ENCODE results near the gene STOML3.
"Not testable (repeated sequence)": the region's sequence is repeated elsewhere in the genome, so short reads cannot be mapped to it uniquely, and the experiment has no call there.

STOML3 gene

DNA sequence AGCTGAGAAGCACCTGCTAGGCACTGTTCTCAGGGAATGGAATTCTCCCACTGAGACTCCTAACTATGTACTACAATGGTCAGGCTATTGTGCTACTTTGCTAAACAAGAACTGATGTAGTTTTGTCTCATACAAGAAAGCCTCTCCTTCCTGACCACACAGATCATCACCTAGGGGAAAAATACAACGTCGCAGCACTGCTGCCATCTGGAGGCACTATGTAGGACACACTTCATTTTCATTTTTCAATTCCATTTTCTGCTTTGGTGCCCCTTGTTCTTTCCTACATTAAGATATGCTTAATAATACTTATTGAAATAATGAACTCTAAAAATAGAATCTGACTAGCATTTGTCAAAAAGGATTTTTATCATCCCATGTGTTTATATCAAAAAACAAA is 26.2 kb upstream of the STOML3 start:
- Mint-ChIP-seq H3K9me3 (no peaks in the 10 kb centered on the region), H3K36me3 (peaks cover 61% of the 10 kb centered on the region), H3K4me3 (no peak overlapping the region), H3K27me3 (no peaks in the 10 kb centered on the region), H3K4me1 (no peaks in the 10 kb centered on the region), H3K27ac (no peak overlapping the region)
- no peak for ATAC-seq

DNA sequence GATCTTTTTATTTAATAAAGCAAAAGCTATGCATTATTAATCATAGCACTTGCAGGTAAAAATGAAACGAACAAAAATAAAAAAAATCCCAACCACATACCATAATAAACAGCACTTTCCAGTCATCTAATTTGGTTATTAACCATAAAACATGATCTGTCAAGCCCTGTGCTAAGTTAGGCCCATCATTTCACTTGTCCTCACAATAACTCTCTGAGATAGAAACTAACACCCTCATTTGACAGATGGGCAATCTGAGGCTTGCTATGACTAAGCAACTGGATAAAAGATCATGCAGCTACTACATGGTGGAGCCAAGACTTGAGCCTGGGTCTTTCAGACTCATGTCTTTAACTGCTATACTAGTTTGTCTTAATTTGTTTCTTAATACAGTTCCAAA is 25.5 kb upstream of the STOML3 start:
- no peak overlapping the region for H3K4me3 Mint-ChIP-seq
- H3K36me3 Mint-ChIP-seq, result peaks cover 57% of the 10 kb centered on the region
- ATAC-seq, result no peak
- H3K4me1 Mint-ChIP-seq, result no peaks in the 10 kb centered on the region
- no peaks in the 10 kb centered on the region for H3K9me3 Mint-ChIP-seq
- H3K27ac Mint-ChIP-seq, result no peak overlapping the region
- no peaks in the 10 kb centered on the region for H3K27me3 Mint-ChIP-seq

DNA sequence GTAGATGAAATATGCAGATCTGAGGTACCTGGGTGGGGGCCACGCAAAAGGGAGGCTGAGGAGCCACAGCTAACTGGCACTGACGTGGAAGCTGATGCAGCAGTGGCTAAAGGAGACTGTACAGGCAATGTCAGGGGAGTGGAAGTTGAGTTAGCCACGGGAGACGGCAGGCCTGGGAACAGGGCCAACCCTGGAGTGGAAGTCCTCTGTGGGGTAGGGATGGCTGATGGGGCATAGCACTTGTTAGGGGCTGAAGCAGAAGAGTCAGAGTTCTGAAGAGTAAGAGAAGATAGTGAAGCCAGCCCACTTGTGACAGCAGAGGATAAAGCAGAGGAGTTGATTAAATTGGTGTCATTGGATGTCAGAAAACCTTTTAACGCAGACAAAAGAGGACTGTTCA is 22.8 kb upstream of the STOML3 start:
- no peak for ATAC-seq
- H3K4me3 Mint-ChIP-seq, result no peak overlapping the region
- H3K4me1 Mint-ChIP-seq, result no peaks in the 10 kb centered on the region
- H3K9me3 Mint-ChIP-seq, result no peaks in the 10 kb centered on the region
- H3K36me3 Mint-ChIP-seq, result peaks cover 59% of the 10 kb centered on the region
- H3K27me3 Mint-ChIP-seq, result no peaks in the 10 kb centered on the region
- no peak overlapping the region for H3K27ac Mint-ChIP-seq

DNA sequence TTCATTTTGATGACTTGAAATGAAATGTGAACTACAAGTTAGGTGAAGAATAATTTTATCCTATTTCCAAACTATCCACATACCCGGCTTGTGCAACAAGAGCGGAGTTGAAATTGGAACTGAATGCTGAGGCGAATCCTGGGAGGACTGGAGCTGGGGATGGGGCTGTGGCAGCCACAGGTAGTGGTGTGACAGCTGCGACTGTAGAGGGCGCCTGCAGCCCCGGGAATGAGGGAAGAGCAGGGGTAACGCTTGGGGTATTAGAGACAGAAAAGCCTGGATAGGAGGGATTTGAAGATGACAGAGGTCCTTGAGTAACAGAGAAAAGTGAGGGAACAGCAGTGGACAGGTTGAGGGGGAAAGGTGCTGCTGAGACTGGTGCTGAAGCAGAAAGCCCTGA is 22.0 kb upstream of the STOML3 start:
- no peak for ATAC-seq
- Mint-ChIP-seq H3K36me3 (peaks cover 62% of the 10 kb centered on the region), H3K4me3 (no peak overlapping the region), H3K9me3 (peaks cover 2% of the 10 kb centered on the region), H3K27ac (no peak overlapping the region), H3K4me1 (no peaks in the 10 kb centered on the region), H3K27me3 (no peaks in the 10 kb centered on the region)

DNA sequence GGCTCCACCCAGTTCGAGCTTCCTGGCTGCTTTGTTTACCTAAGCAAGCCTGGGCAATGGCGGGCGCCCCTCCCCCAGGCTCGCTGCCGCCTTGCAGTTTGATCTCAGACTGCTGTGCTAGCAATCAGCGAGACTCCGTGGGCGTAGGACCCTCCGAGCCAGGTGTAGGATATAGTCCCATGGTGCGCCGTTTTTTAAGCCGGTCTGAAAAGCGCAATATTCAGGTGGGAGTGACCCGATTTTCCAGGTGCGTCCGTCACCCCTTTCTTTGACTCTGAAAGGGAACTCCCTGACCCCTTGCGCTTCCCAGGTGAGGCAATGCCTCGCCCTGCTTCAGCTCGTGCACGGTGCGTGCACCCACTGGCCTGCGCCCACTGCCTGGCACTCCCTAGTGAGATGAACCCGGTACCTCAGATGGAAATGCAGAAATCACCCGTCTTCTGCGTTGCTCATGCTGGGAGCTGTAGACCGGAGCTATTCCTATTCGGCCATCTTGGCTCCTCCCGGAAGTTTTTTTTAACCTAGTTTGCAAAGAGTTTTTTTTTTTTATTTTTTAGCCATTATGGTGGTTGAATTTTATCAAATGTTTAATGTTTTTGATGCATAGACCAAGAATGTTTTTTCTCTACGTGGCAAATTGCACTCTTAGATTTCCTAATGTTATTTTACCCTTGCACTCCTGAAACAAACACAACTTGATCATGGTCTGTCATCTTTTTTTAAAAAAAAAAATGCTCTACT is 15.9 kb upstream of the STOML3 start:
- not testable (repeated sequence) for H3K27me3 Mint-ChIP-seq, H3K27ac Mint-ChIP-seq, H3K4me3 Mint-ChIP-seq, H3K4me1 Mint-ChIP-seq, ATAC-seq, H3K9me3 Mint-ChIP-seq
- peaks cover 30% of the 10 kb centered on the region for H3K36me3 Mint-ChIP-seq

DNA sequence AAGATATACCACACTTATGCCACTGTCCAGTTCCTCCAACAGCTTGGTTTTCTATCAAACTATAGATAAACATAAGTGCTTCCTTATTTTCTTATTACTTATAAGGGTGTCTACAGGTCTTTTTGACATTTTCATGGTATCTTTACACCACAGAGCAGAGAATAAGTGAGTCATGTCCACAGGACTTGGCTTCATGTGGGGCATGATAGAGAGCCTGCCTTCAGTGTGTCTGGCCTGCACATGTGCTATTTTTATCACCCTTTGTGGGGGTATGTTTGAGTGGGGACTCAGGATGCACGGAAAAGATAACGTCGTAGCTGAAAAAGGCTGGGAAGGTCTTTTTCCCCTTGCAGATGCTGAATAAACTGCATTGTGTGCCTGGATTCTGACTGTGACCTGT is 8.1 kb upstream of the STOML3 start:
- H3K27me3 Mint-ChIP-seq, result no peaks in the 10 kb centered on the region
- no peak for ATAC-seq
- no peaks in the 10 kb centered on the region for H3K4me1 Mint-ChIP-seq
- no peak overlapping the region for H3K4me3 Mint-ChIP-seq
- no peaks in the 10 kb centered on the region for H3K9me3 Mint-ChIP-seq
- H3K36me3 Mint-ChIP-seq, result no peaks in the 10 kb centered on the region
- H3K27ac Mint-ChIP-seq, result no peak overlapping the region

DNA sequence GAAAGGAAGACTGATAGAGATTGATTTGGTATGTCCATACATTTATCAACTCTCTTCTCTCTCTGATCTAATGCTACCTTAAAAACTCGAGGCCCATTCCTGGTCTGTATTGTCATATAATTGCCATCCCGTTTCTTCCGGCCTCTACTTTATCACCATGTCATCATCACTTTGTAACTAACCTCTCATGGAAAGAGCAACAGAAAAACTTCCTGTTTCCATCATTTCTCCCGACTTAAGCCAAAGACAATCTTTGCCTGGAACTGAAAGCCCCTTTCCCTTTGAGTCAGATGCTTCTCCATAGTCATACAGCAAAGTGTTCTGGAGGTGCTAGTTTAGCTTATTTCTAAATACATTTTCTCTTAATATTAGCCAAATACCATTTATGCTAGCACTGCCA is 2.8 kb upstream of the STOML3 start:
- Mint-ChIP-seq H3K4me1 (no peaks in the 10 kb centered on the region), H3K27me3 (no peaks in the 10 kb centered on the region), H3K4me3 (no peak overlapping the region), H3K9me3 (no peaks in the 10 kb centered on the region), H3K36me3 (no peaks in the 10 kb centered on the region), H3K27ac (no peak overlapping the region)
- no peak for ATAC-seq

DNA sequence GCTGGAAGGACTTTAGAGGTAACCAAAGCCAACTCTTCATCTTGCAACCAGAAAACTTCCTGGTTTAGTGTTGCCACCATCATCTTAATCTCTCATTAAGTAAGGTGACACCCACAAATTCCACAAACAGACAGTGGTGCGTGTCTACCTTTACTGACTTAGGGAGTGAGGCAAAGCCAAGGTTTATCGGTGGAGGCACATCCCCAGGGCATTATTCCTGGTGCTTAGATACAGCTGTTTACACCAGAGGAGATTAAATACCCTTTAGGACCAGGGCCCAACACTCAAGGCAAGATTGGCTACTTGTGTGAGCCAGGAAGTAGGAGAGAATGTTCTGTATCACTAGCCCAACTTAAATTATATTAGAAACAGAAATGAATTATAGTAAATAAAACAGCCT is 9.5 kb downstream of the STOML3 start:
- no peak for ATAC-seq
- no peak overlapping the region for H3K27ac Mint-ChIP-seq
- H3K27me3 Mint-ChIP-seq, result peaks cover 10% of the 10 kb centered on the region
- no peaks in the 10 kb centered on the region for H3K4me1 Mint-ChIP-seq
- H3K4me3 Mint-ChIP-seq, result no peak overlapping the region
- peaks cover 16% of the 10 kb centered on the region for H3K9me3 Mint-ChIP-seq
- H3K36me3 Mint-ChIP-seq, result no peaks in the 10 kb centered on the region

DNA sequence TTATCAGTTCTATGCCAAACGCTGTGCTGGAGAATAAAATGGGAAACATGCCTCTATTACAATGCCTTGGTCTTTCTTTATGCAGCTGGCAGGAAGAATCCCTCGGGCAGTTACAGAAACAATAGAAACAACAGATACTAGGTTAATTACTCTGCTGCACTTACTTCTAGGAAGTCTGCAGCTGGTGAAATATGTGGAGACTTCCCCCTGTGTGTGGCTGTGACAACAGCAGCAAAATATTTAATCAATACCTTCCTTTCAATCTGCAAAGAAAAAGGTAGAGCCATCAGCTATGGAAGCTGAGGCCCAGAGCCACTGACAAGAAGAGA is 9.9 kb downstream of the STOML3 start:
- ATAC-seq, result no peak
- Mint-ChIP-seq H3K27ac (no peak overlapping the region), H3K27me3 (peaks cover 10% of the 10 kb centered on the region), H3K4me3 (no peak overlapping the region), H3K36me3 (no peaks in the 10 kb centered on the region), H3K9me3 (peaks cover 16% of the 10 kb centered on the region), H3K4me1 (no peaks in the 10 kb centered on the region)

DNA sequence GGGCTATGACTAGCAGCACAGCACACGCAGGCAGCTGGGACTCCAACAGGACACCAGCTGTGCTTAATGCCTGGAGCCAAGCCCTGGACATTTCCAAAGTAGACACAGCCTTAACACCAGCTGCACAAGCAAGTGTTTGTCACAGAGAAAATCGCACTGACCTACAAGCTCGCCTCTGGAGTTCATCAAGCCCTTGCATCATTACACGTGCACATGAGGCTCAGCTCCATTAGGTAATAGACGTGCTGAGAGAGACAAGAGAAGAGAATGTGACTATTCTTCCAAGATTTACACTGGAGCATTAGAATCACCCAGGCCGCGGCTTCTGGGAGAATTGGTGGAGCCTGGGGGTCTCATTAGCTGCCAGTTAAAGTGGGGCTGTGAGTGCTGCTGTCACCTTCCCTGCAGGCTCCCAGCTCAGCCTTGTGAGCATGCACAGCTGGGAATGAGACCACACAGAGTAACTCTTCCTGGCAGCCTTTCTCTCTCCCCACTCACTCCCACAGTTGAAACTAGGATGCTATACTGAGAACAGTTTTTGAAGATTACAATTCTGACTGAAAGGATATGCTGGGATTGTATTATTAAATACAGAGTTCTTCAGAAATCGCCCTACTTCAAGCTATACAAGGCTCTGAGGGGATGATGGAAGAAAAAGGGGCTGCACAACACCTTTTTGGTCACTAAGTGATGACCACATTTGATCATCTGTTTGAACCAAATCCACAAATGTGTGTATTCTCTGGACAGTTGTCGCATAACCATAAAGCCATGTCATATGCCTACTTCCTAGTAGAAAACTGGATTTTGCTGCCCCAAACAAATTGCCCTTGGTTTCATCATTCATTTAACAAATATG is 10.5 kb downstream of the STOML3 start:
- no peak for ATAC-seq
- H3K36me3 Mint-ChIP-seq, result no peaks in the 10 kb centered on the region
- H3K4me3 Mint-ChIP-seq, result no peak overlapping the region
- H3K27me3 Mint-ChIP-seq, result peaks cover 10% of the 10 kb centered on the region
- no peaks in the 10 kb centered on the region for H3K4me1 Mint-ChIP-seq
- no peak overlapping the region for H3K27ac Mint-ChIP-seq
- peaks cover 16% of the 10 kb centered on the region for H3K9me3 Mint-ChIP-seq

DNA sequence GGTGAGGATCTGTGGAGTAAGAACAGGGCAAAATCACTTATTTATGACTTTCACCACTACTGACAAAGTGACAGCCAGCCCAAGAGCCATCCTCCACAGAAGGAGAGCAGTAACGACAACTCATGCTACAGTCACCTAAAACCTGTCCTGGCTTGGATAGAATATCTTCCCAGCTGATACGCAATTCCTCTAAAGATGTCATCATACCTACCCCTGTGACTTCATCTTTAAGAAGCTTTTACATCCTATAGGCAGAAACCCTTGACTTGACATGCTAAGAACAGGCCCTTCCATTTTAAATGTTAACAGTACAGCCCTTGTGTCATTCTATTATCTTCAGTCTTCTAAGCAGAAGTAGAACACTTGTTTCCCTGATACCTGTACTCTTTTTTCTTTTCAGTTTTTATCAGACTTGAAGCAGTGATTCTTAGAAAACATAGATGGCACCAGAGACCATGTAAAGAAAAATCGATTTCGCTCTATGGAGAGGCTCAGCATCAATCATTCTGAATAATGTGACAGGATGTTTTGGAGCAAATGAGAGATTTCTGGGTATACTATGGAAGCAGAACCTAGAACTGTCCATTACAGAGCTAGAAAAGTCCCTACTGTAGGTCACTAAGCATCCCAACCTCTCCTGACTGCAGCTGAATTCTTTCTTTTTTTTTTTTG is 20.1 kb downstream of the STOML3 start:
- Mint-ChIP-seq H3K4me3 (no peak overlapping the region), H3K36me3 (no peaks in the 10 kb centered on the region), H3K9me3 (no peaks in the 10 kb centered on the region), H3K27ac (no peak overlapping the region), H3K4me1 (no peaks in the 10 kb centered on the region), H3K27me3 (no peaks in the 10 kb centered on the region)
- ATAC-seq, result no peak

DNA sequence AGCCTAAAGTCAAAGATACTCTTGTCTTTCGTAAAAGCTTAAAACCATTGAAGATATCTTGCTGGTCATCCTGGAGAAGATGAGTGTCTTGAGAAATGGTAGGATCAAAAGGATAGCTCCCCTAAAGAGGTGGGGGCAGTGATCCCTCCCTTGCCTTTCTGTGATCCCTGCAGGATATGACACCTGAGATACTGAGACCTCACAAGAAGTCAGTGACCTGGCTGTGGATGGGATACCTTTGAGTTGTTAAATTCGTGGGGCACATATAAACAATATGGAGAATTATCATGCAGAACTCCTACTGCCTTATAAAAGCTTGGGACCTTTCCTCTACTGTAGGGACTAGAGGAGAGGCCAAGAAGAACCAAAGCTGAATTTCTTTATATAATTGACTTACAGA is 21.4 kb downstream of the STOML3 start:
- no peaks in the 10 kb centered on the region for H3K36me3 Mint-ChIP-seq
- H3K27me3 Mint-ChIP-seq, result no peaks in the 10 kb centered on the region
- no peak overlapping the region for H3K4me3 Mint-ChIP-seq
- H3K9me3 Mint-ChIP-seq, result no peaks in the 10 kb centered on the region
- H3K27ac Mint-ChIP-seq, result no peak overlapping the region
- no peak for ATAC-seq
- no peaks in the 10 kb centered on the region for H3K4me1 Mint-ChIP-seq

DNA sequence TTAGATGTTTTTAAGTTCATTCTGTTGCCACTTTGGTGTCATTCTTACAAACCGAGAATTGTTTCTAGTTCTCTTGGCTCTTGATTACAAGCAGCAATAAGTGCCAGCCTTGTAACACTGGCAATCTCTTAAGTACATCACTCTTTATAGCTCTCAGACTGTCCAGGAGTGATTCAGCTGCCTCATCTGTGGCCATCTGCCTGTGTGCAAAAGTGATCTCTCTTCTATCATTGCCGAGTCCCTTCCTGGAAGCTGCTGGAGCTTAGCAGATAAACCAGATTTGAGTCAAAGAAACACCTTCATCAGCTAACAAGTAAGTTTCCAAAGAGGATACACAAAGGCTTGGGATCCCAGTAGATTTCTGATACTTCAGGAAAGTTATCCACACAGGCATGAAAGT is 23.2 kb downstream of the STOML3 start:
- no peak overlapping the region for H3K4me3 Mint-ChIP-seq
- H3K4me1 Mint-ChIP-seq, result no peaks in the 10 kb centered on the region
- no peaks in the 10 kb centered on the region for H3K9me3 Mint-ChIP-seq
- H3K36me3 Mint-ChIP-seq, result no peaks in the 10 kb centered on the region
- H3K27me3 Mint-ChIP-seq, result no peaks in the 10 kb centered on the region
- H3K27ac Mint-ChIP-seq, result no peak overlapping the region
- no peak for ATAC-seq

DNA sequence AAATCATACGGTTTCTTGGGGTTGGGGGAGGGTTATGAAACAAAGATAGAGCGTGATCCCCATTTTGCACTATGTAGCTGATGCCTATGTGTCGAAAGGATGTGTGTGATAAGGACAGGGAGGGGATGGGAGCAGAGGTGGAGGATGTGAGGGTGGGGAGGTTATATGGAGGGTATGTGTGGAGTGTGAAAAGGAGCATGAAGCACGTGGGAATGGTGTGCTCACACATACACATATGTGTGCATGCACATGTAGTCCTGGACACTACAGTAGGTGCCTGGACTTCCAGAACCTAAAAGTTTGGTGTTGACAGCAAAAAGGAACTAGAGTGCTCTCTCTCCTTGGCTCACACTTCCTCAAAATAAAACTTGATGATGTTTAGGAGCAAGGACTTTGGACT is 25.4 kb downstream of the STOML3 start:
- H3K27me3 Mint-ChIP-seq, result no peaks in the 10 kb centered on the region
- no peak overlapping the region for H3K27ac Mint-ChIP-seq
- no peak overlapping the region for H3K4me3 Mint-ChIP-seq
- H3K9me3 Mint-ChIP-seq, result peaks cover 5% of the 10 kb centered on the region
- ATAC-seq, result no peak
- H3K36me3 Mint-ChIP-seq, result no peaks in the 10 kb centered on the region
- no peaks in the 10 kb centered on the region for H3K4me1 Mint-ChIP-seq

DNA sequence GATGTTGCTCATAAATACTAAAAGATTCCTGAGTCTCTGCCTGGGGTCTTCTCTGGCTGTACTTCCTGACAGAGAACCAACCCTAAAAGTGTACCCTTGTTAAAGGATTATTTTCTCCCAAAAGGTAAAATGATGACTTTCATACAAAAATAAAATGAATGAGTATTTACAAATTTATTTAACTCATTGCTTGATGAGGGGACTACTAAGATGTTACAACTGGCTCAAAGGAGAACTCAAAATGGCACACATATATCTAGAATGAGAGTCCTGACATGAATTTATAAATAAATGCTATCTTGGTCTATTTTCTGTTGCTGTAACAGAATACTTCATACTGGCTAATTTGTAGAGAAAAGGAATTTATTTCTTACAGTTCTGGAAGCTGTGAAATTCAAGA is 30.5 kb downstream of the STOML3 start:
- Mint-ChIP-seq H3K36me3 (no peaks in the 10 kb centered on the region), H3K27me3 (no peaks in the 10 kb centered on the region), H3K9me3 (peaks cover 5% of the 10 kb centered on the region)

More for the DNA sequence above, 30.5 kb downstream of the STOML3 start:
- no peak overlapping the region for H3K27ac Mint-ChIP-seq
- no peak overlapping the region for H3K4me3 Mint-ChIP-seq
- no peak for ATAC-seq
- H3K4me1 Mint-ChIP-seq, result no peaks in the 10 kb centered on the region

Data from stimulated activated memory B cell treated with anti-CD40 and anti-IgM and Interleukin-4, amounts not matched to agents 10 μg/mL and 1 μg/mL and 100 μg/mL, for 72 hours (primary cell).